ENCODE results near the gene TRPM5.

The TRPM5 gene

GRCh38 chr11:2436013-2436520, 8.2 kb downstream of the TRPM5 start:
- TF ChIP-seq, protein P1, sequence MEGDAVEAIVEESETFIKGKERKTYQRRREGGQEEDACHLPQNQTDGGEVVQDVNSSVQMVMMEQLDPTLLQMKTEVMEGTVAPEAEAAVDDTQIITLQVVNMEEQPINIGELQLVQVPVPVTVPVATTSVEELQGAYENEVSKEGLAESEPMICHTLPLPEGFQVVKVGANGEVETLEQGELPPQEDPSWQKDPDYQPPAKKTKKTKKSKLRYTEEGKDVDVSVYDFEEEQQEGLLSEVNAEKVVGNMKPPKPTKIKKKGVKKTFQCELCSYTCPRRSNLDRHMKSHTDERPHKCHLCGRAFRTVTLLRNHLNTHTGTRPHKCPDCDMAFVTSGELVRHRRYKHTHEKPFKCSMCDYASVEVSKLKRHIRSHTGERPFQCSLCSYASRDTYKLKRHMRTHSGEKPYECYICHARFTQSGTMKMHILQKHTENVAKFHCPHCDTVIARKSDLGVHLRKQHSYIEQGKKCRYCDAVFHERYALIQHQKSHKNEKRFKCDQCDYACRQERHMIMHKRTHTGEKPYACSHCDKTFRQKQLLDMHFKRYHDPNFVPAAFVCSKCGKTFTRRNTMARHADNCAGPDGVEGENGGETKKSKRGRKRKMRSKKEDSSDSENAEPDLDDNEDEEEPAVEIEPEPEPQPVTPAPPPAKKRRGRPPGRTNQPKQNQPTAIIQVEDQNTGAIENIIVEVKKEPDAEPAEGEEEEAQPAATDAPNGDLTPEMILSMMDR (conservative IDR thresholded peaks at IDR 0.05; ENCODE audit: low read depth, low read length): no peak
- Histone ChIP-seq H3K36me3 (ENCODE audit: insufficient read depth) (no peaks in the 10 kb centered on the region), H3K27ac (no peak overlapping the region), H3K4me1 (ENCODE audit: low read depth, poor library complexity, severe bottlenecking) (peaks cover 4% of the 10 kb centered on the region), H3K9ac (no peak overlapping the region), H4K20me1 (ENCODE audit: insufficient read depth) (no peaks in the 10 kb centered on the region), H3K27me3 (ENCODE audit: insufficient read depth, low read depth) (no peaks in the 10 kb centered on the region), H2AFZ (ENCODE audit: low read depth) (no peak overlapping the region), H3K79me2 (ENCODE audit: insufficient read depth, low read depth) (no peaks in the 10 kb centered on the region), H3K4me2 (no peak overlapping the region), H3K4me3 (IDR thresholded peaks at IDR 0.05; ENCODE audit: insufficient read depth, low read depth, low read length) (no peak overlapping the region)

DNA sequence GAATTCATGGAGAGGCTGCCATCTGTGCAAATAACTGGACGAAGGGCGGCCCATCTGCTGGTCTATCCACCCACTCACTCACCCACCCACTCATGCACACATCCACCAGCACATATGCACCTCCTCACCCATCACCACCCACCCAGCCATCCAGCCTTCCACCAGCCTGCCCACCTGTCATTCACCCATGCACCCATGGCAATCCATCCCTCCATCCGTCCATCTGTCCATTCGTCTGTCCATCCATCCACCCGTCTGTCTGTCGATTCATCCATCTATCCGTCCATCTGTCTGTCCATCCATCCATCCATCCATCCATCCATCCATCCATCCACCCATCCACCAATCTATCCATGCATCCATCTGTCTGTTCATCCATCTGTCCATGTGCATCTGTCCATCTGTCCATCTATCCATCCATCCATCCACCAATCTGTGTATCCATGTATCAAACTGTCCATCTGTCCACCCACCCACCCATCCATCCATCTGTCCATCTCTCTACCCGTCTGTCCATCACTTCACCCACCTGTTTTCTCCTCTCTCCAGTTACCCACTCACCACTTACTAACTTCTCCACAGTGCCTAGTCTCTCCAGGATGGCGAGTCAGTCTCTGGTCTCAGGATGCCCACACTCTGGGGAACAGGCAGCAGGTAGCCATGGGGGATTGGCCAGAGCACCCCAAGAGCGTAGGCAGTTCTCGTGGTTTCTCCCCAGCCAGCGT, 8.9 kb downstream of the TRPM5 start:
- no peak overlapping the region for H3K4me3 ChIP-seq (IDR thresholded peaks at IDR 0.05; ENCODE audit: insufficient read depth, low read depth, low read length)
- no peaks in the 10 kb centered on the region for H3K27me3 ChIP-seq (ENCODE audit: insufficient read depth, low read depth)
- TF ChIP-seq, protein P1 (conservative IDR thresholded peaks at IDR 0.05; ENCODE audit: low read depth, low read length): no peak
- no peaks in the 10 kb centered on the region for H3K4me1 ChIP-seq (ENCODE audit: low read depth, poor library complexity, severe bottlenecking)
- H3K9ac ChIP-seq: no peak overlapping the region
- H4K20me1 ChIP-seq (ENCODE audit: insufficient read depth): no peaks in the 10 kb centered on the region
- H3K27ac ChIP-seq: no peak overlapping the region
- no peak overlapping the region for H3K4me2 ChIP-seq
- no peak overlapping the region for H2AFZ ChIP-seq (ENCODE audit: low read depth)
- H3K79me2 ChIP-seq (ENCODE audit: insufficient read depth, low read depth): no peaks in the 10 kb centered on the region
- H3K36me3 ChIP-seq (ENCODE audit: insufficient read depth): no peaks in the 10 kb centered on the region

DNA sequence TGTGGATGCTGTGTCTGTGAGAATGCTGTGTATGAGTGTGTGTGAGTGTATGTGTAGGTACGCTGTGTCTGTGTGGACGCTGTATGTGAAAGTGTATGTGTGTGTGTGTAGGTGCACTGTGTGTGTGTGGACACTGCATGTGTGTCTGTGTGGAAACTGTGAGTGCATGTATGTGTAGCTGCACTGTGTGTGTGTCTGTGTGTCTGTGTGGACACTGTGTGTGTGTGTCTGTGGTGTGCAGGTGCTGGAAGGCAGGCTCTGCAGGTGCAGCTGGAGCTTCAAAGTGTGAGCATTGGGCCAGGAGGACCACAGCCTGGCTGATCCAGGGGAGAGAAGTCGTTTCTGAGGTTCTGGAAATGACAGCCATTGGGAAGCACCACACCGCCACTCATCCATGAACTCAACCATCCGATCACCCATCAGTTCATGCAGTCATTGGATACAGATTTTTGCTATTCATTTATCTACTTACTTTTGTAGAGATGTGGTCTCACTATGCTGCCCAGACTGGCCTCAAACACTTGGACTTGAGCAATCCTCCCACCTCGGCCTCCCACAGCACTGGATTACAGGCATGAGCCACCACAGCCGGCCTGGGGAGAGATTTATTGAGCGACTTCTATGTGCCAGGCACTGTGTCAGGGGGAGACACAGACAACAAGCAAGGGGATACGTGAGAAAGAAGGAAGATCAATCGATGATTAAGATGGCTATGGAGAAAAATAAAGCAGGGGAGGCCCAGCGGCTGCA, 9.6 kb downstream of the TRPM5 start:
- TF ChIP-seq, protein P1 (conservative IDR thresholded peaks at IDR 0.05; ENCODE audit: low read depth, low read length): no peak
- H3K27me3 ChIP-seq (ENCODE audit: insufficient read depth, low read depth): no peaks in the 10 kb centered on the region
- H3K4me2 ChIP-seq: no peak overlapping the region
- H2AFZ ChIP-seq (ENCODE audit: low read depth): no peak overlapping the region
- H3K4me3 ChIP-seq (IDR thresholded peaks at IDR 0.05; ENCODE audit: insufficient read depth, low read depth, low read length): no peak overlapping the region
- no peaks in the 10 kb centered on the region for H3K36me3 ChIP-seq (ENCODE audit: insufficient read depth)
- H3K9ac ChIP-seq: no peak overlapping the region
- no peaks in the 10 kb centered on the region for H3K79me2 ChIP-seq (ENCODE audit: insufficient read depth, low read depth)
- H3K4me1 ChIP-seq (ENCODE audit: low read depth, poor library complexity, severe bottlenecking): no peaks in the 10 kb centered on the region
- no peaks in the 10 kb centered on the region for H4K20me1 ChIP-seq (ENCODE audit: insufficient read depth)
- H3K27ac ChIP-seq: no peak overlapping the region

DNA sequence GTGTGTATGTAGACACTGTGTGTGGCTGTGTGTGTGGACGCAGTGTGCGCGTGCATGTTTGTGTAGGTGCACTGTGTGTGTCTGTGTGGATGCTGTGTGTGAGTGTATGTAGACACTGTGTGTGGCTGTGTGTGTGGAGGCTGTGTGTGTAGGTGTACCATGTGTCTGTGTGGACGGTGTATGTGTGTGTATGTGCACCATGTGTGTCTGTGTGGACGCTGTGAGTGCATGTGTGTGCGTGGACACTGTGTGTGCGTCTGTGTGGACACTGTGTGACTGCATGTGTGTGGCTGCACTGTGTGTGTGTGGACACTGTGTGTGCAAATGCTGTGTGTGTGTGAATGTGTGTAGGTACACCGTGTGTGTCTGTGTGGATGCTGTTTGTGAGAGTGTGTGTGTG, 10.3 kb downstream of the TRPM5 start:
- no peaks in the 10 kb centered on the region for H3K36me3 ChIP-seq (ENCODE audit: insufficient read depth)
- TF ChIP-seq, protein P1 (conservative IDR thresholded peaks at IDR 0.05; ENCODE audit: low read depth, low read length): no peak

More for the DNA sequence above, 10.3 kb downstream of the TRPM5 start:
- H3K4me3 ChIP-seq (IDR thresholded peaks at IDR 0.05; ENCODE audit: insufficient read depth, low read depth, low read length): no peak overlapping the region
- no peak overlapping the region for H3K9ac ChIP-seq
- H3K27me3 ChIP-seq (ENCODE audit: insufficient read depth, low read depth): no peaks in the 10 kb centered on the region
- H3K4me1 ChIP-seq (ENCODE audit: low read depth, poor library complexity, severe bottlenecking): no peaks in the 10 kb centered on the region
- H2AFZ ChIP-seq (ENCODE audit: low read depth): no peak overlapping the region
- H3K79me2 ChIP-seq (ENCODE audit: insufficient read depth, low read depth): no peaks in the 10 kb centered on the region
- no peak overlapping the region for H3K4me2 ChIP-seq
- no peaks in the 10 kb centered on the region for H4K20me1 ChIP-seq (ENCODE audit: insufficient read depth)
- no peak overlapping the region for H3K27ac ChIP-seq
